Right lobe of liver (tissue), 4 donors: Measurements from ENCODE around the gene EPS15.

Experiments used
- CTCF ChIP-seq, 4 donors: fragments of 200-600 bp in 3 of 4; fragments of 450-650 bp in 1 of 4; IDR thresholded peaks; one replicate each; pipeline versions ENCODE4 v1.5.1 to v1.8.0; 2016 to 2022; ENCODE audit warnings: antibody characterized with exemption in 4 of 4, mild to moderate bottlenecking in 2 of 4
- POLR2A ChIP-seq: fragments of 450-650 bp; IDR thresholded peaks from one replicate; pipeline ENCODE4 v1.6.1; 2017; ENCODE audit warnings: antibody characterized with exemption, mild to moderate bottlenecking
- donor health status: DM: no; HTN: no; CAD: no.
- donor health status: DM: no; HTN: no; CAD: no.
- donor health status: DM: no; HTN: yes; CAD: no.

GRCh38 chr1:51317798-51318197, 201.3 kb downstream of the EPS15 start:
- TF ChIP-seq CTCF (IDR thresholded peaks at IDR 0.05) (no peak), POLR2A (no peak)
